ENCODE data around the gene FHIP1B.

GRCh38 chr11:6229911-6230310 is 4.5 kb downstream of the FHIP1B start:
- TF ChIP-seq POLR2A (IDR thresholded peaks at IDR 0.05) (no peak), POLR2AphosphoS5 (IDR thresholded peaks at IDR 0.05; ENCODE audit: insufficient read depth in 1 of 2, low read depth in 1 of 2) (no peak)

All from vagina (tissue), 2 donors.